Mucosa of descending colon (tissue), 3 donors: ENCODE measurements around the gene CCDC149. TPM values are rescaled to one million over a fixed set of nuclear protein-coding genes. Genes with fewer than 3 reads are reported as not detected.

Experiments
- ATAC-seq: fragments of 200-7000 bp; cut with Tn5 transposase; one replicate; pipeline ENCODE4 v1.9.1; 2020; ENCODE audit warnings: mild to moderate bottlenecking, moderate library complexity
- DNase-seq, 3 donors: peaks; one replicate each; pipeline ENCODE4 v3.0.0-alpha.2; 2020
- H3K36me3 ChIP-seq: fragments of 200-600 bp; one replicate; pipeline ENCODE4 v1.8.0; 2021; ENCODE audit warnings: low read depth, mild to moderate bottlenecking
- H3K4me1 ChIP-seq: fragments of 200-600 bp; one replicate; pipeline ENCODE4 v1.8.0; 2021; ENCODE audit warnings: low read depth, mild to moderate bottlenecking
- H3K4me3 ChIP-seq: fragments of 200-600 bp; one replicate; pipeline ENCODE4 v1.8.0; 2021; ENCODE audit warnings: mild to moderate bottlenecking
- H3K9me3 ChIP-seq: fragments of 200-600 bp; one replicate; pipeline ENCODE4 v1.8.0; 2021; ENCODE audit warnings: mild to moderate bottlenecking
- CTCF ChIP-seq: fragments of 200-600 bp; IDR thresholded peaks from one replicate; pipeline ENCODE4 v1.8.0; 2022; ENCODE audit warnings: antibody characterized with exemption, mild to moderate bottlenecking
- intact Hi-C, 2 donors: fragments of 100-400 bp; cut with DNase I in 1 of 2; cut with micrococcal nuclease in 1 of 2; formaldehyde crosslinking; loops; one replicate each; pipeline versions ENCODE4 v1.11.0 to v1.11.1; 2022; cut with DNase I, micrococcal nuclease
- total RNA-seq, 3 donors: library from RNA; stranded (reverse); fragmentation: NEBNext Ultra II Directional in 2 of 3; extraction: Animal tissue kit (Norgen Biotek cat#: 25700) in 2 of 3; gene quantifications; one replicate each; pipeline versions ENCODE4 v1.2.1 to v1.2.4, GENCODE V29; 2021 to 2023
- donor health status: DM: no; HTN: no; CAD: no; lungs with moderate emphysema.
- donor health status: DM: no; HTN: no; CAD: no.
- donor health status: DM: no; HTN: yes; CAD: no.

Gene CCDC149
- total RNA-seq, 3 donors from 2014 or later: 14.1 to 23.7 (median 14.2) TPM

- no peak for ATAC-seq
- intact Hi-C loops: no loop called here
- no peak for TF ChIP-seq CTCF
- Histone ChIP-seq H3K9me3 (no peaks in the 10 kb centered on the region), H3K36me3 (no peaks in the 10 kb centered on the region), H3K4me3 (no peak overlapping the region), H3K4me1 (no peaks in the 10 kb centered on the region)
- DNase-seq: no peak
Observed at GRCh38 chr4:24871210-24871609, 41.6 kb downstream of the CCDC149 start.

- H3K9me3 ChIP-seq: peaks cover 23% of the 10 kb centered on the region
- no peak overlapping the region for H3K4me3 ChIP-seq
- ATAC-seq (no peak), DNase-seq (no peak)
- no peaks in the 10 kb centered on the region for H3K36me3 ChIP-seq
- intact Hi-C loops: no loop called here
- H3K4me1 ChIP-seq: no peaks in the 10 kb centered on the region
- TF ChIP-seq CTCF: no peak
Observed at GRCh38 chr4:24867766-24868296, 45.0 kb downstream of the CCDC149 start.

- H3K36me3 ChIP-seq: no peaks in the 10 kb centered on the region
Observed at GRCh38 chr4:24867251-24867650, 45.6 kb downstream of the CCDC149 start.

GRCh38 chr4:24865401-24865800, 47.4 kb downstream of the CCDC149 start:
- DNase-seq (no peak), ATAC-seq (no peak)
- Histone ChIP-seq H3K4me3 (no peak overlapping the region), H3K36me3 (no peaks in the 10 kb centered on the region), H3K4me1 (no peaks in the 10 kb centered on the region), H3K9me3 (peaks cover 23% of the 10 kb centered on the region)
- TF ChIP-seq CTCF: no peak
- intact Hi-C loops: no loop called here

More at GRCh38 chr4:24867251-24867650, 45.6 kb downstream of the CCDC149 start:
- no peaks in the 10 kb centered on the region for H3K4me1 ChIP-seq
- intact Hi-C loops: no loop called here
- no peak for TF ChIP-seq CTCF
- ATAC-seq (no peak), DNase-seq (no peak)
- H3K4me3 ChIP-seq: no peak overlapping the region
- H3K9me3 ChIP-seq: peaks cover 23% of the 10 kb centered on the region

- intact Hi-C loops: no loop called here
Observed at GRCh38 chr4:24863799-24864198, 49.0 kb downstream of the CCDC149 start.

More at GRCh38 chr4:24863799-24864198, 49.0 kb downstream of the CCDC149 start:
- DNase-seq (no peak), ATAC-seq (no peak)
- peaks cover 23% of the 10 kb centered on the region for H3K9me3 ChIP-seq
- no peaks in the 10 kb centered on the region for H3K4me1 ChIP-seq
- H3K4me3 ChIP-seq: no peak overlapping the region
- TF ChIP-seq CTCF: no peak
- no peaks in the 10 kb centered on the region for H3K36me3 ChIP-seq
